ENCODE results near the gene GARS1.

The GARS1 gene

GRCh38 chr7:30646154-30646553 lies 51.5 kb downstream of the GARS1 start:
- CTCF ChIA-PET = interaction anchor here (1.1 kb wide), 1 partner anchor 12 kb away, joined by 3 read pairs; no protein-coding TSS in a partner anchor
- TF ChIP-seq, protein P1, sequence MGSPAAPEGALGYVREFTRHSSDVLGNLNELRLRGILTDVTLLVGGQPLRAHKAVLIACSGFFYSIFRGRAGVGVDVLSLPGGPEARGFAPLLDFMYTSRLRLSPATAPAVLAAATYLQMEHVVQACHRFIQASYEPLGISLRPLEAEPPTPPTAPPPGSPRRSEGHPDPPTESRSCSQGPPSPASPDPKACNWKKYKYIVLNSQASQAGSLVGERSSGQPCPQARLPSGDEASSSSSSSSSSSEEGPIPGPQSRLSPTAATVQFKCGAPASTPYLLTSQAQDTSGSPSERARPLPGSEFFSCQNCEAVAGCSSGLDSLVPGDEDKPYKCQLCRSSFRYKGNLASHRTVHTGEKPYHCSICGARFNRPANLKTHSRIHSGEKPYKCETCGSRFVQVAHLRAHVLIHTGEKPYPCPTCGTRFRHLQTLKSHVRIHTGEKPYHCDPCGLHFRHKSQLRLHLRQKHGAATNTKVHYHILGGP (tag by site-specific recombination; IDR thresholded peaks at IDR 0.05) = no peak
- TF ChIP-seq ZNF133 (tag by site-specific recombination; IDR thresholded peaks at IDR 0.05) (no peak), ZNF341 (tag by site-specific recombination; IDR thresholded peaks at IDR 0.05; ENCODE audit: low read depth) (no peak), ZFP37 (tag by site-specific recombination; IDR thresholded peaks at IDR 0.05) (no peak), ZNF433 (tag by site-specific recombination; IDR thresholded peaks at IDR 0.05; ENCODE audit: low read depth) (no peak), ZNF623 (tag by site-specific recombination; IDR thresholded peaks at IDR 0.05) (no peak), ZSCAN18 (tag by site-specific recombination; IDR thresholded peaks at IDR 0.05) (no peak), ZNF121 (tag by site-specific recombination; IDR thresholded peaks at IDR 0.05) (no peak)
- TF ChIP-seq, protein P2, sequence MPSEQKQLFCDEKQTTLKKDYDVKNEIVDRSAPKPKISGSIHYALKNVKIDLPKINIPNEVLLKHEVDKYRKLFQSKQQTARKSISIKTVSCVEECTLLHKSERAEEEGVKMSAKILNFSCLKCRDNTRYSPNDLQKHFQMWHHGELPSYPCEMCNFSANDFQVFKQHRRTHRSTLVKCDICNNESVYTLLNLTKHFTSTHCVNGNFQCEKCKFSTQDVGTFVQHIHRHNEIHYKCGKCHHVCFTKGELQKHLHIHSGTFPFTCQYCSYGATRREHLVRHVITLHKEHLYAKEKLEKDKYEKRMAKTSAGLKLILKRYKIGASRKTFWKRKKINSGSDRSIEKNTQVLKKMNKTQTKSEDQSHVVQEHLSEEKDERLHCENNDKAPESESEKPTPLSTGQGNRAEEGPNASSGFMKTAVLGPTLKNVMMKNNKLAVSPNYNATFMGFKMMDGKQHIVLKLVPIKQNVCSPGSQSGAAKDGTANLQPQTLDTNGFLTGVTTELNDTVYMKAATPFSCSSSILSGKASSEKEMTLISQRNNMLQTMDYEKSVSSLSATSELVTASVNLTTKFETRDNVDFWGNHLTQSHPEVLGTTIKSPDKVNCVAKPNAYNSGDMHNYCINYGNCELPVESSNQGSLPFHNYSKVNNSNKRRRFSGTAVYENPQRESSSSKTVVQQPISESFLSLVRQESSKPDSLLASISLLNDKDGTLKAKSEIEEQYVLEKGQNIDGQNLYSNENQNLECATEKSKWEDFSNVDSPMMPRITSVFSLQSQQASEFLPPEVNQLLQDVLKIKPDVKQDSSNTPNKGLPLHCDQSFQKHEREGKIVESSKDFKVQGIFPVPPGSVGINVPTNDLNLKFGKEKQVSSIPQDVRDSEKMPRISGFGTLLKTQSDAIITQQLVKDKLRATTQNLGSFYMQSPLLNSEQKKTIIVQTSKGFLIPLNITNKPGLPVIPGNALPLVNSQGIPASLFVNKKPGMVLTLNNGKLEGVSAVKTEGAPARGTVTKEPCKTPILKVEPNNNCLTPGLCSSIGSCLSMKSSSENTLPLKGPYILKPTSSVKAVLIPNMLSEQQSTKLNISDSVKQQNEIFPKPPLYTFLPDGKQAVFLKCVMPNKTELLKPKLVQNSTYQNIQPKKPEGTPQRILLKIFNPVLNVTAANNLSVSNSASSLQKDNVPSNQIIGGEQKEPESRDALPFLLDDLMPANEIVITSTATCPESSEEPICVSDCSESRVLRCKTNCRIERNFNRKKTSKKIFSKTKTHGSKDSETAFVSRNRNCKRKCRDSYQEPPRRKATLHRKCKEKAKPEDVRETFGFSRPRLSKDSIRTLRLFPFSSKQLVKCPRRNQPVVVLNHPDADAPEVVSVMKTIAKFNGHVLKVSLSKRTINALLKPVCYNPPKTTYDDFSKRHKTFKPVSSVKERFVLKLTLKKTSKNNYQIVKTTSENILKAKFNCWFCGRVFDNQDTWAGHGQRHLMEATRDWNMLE (tag by site-specific recombination; conservative IDR thresholded peaks at IDR 0.05; ENCODE audit: low read depth) = no peak
- TF ChIP-seq, protein P3, sequence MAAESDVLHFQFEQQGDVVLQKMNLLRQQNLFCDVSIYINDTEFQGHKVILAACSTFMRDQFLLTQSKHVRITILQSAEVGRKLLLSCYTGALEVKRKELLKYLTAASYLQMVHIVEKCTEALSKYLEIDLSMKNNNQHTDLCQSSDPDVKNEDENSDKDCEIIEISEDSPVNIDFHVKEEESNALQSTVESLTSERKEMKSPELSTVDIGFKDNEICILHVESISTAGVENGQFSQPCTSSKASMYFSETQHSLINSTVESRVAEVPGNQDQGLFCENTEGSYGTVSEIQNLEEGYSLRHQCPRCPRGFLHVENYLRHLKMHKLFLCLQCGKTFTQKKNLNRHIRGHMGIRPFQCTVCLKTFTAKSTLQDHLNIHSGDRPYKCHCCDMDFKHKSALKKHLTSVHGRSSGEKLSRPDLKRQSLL (tag by site-specific recombination; IDR thresholded peaks at IDR 0.05) = no peak
- no peak overlapping the region for H3K27ac ChIP-seq (ENCODE audit: extremely low read depth, low read depth, low read length)

GRCh38 chr7:30647589-30648364 lies 53.1 kb downstream of the GARS1 start:
- H3K4me1 ChIP-seq (ENCODE audit: control insufficient read depth, insufficient read depth, low read length) = peaks cover 2% of the 10 kb centered on the region; the same call in 1 of the 2 replicates
- POLR2A ChIA-PET = no interaction called here
- TF ChIP-seq ZIC2 (tag by site-specific recombination; IDR thresholded peaks at IDR 0.05) (peak; percentile 37; the same call in 1 of the 2 replicates), ZNF473 (tag by site-specific recombination; IDR thresholded peaks at IDR 0.05) (no peak)
- no peaks in the 10 kb centered on the region for H3K36me3 ChIP-seq (ENCODE audit: control insufficient read depth in 2 of 2, insufficient read depth in 1 of 2, low read length in 2 of 2)
- no peak overlapping the region for H3K27ac ChIP-seq (ENCODE audit: extremely low read depth, low read depth, low read length)
- no peaks in the 10 kb centered on the region for H3K9me3 ChIP-seq (ENCODE audit: control insufficient read depth, insufficient read depth, low read depth, low read length)
- H3K4me3 ChIP-seq (ENCODE audit: low read depth, low read length) = no peak overlapping the region
- CTCF ChIA-PET = interaction anchor here (0.9 kb wide), 1 partner anchor 67 kb away, joined by 3 read pairs; no protein-coding TSS in a partner anchor

More at GRCh38 chr7:30646154-30646553, 51.5 kb downstream of the GARS1 start:
- POLR2A ChIA-PET = no interaction called here
- H3K36me3 ChIP-seq (ENCODE audit: control insufficient read depth in 2 of 2, insufficient read depth in 1 of 2, low read length in 2 of 2) = no peaks in the 10 kb centered on the region
- peaks cover 2% of the 10 kb centered on the region; the same call in 1 of the 2 replicates for H3K4me1 ChIP-seq (ENCODE audit: control insufficient read depth, insufficient read depth, low read length)
- no peak overlapping the region for H3K4me3 ChIP-seq (ENCODE audit: low read depth, low read length)
- H3K9me3 ChIP-seq (ENCODE audit: control insufficient read depth, insufficient read depth, low read depth, low read length) = no peaks in the 10 kb centered on the region
